ENCODE measurements around the gene RCSD1.

The RCSD1 gene

GRCh38 chr1:167648978-167649744, 19.1 kb downstream of the RCSD1 start:
- H3K4me2 ChIP-seq: peak overlapping the region; percentile 70 to 98 (median 86)
- no peaks in the 10 kb centered on the region for H3K9me3 ChIP-seq (replicated peaks in 1 of 11)

GRCh38 chr1:167650269-167651160, 20.5 kb downstream of the RCSD1 start:
- peak overlapping the region; percentile 41 to 78 (median 71); a peak in 21 of 22 replicates for H3K27ac ChIP-seq

More at GRCh38 chr1:167648978-167649744, 19.1 kb downstream of the RCSD1 start:
- Histone ChIP-seq H3K36me3 (peaks cover 50 to 96% (median 79%) of the 10 kb centered on the region in 11 experiments), H3K4me3 (peak overlapping the region in 6 of 10 experiments; percentile 2 to 46 (median 26); a peak in 5 of 20 replicates), H3K27ac (peak overlapping the region; percentile 28 to 78 (median 71); a peak in 20 of 22 replicates), H3K9ac (peak overlapping the region; percentile 8 to 72 (median 58); a peak in 18 of 22 replicates), H4K20me1 (peaks cover 97 to 100% (median 100%) of the 10 kb centered on the region in 11 experiments), H3K4me1 (peaks cover 96 to 100% (median 99%) of the 10 kb centered on the region in 10 experiments), H3K27me3 (no peaks in the 10 kb centered on the region)
- 0 out of 22 replicates have a peak, but pooled peaks of 1 of the 11 experiments have one; percentile 2 for TF ChIP-seq Cebpa-rat (IDR thresholded peaks at IDR 0.05)

GRCh38 chr1:167651161-167651693, 21.2 kb downstream of the RCSD1 start:
- Histone ChIP-seq H4K20me1 (peaks cover 97 to 100% (median 100%) of the 10 kb centered on the region in 11 experiments), H3K9ac (peak overlapping the region; percentile 42 to 72 (median 64); a peak in 19 of 22 replicates), H3K27me3 (no peaks in the 10 kb centered on the region), H3K9me3 (replicated peaks in 1 of 11) (no peaks in the 10 kb centered on the region), H3K4me2 (peak overlapping the region; percentile 70 to 98 (median 86)), H3K4me1 (peaks cover 96 to 100% (median 99%) of the 10 kb centered on the region in 10 experiments), H3K4me3 (peak overlapping the region in 2 of 10 experiments; percentile 13 to 31; a peak in 1 of 20 replicates), H3K27ac (peak overlapping the region; percentile 41 to 78 (median 71); a peak in 20 of 22 replicates), H3K36me3 (peaks cover 50 to 96% (median 81%) of the 10 kb centered on the region in 11 experiments)
- TF ChIP-seq Cebpa-rat (IDR thresholded peaks at IDR 0.05): no peak

More at GRCh38 chr1:167650269-167651160, 20.5 kb downstream of the RCSD1 start:
- Histone ChIP-seq H3K36me3 (peaks cover 51 to 96% (median 77%) of the 10 kb centered on the region in 11 experiments), H4K20me1 (peaks cover 97 to 100% (median 100%) of the 10 kb centered on the region in 11 experiments), H3K9me3 (replicated peaks in 1 of 11) (no peaks in the 10 kb centered on the region), H3K9ac (peak overlapping the region; percentile 42 to 72 (median 64); a peak in 20 of 22 replicates), H3K27me3 (no peaks in the 10 kb centered on the region), H3K4me3 (peak overlapping the region in 6 of 10 experiments; percentile 13 to 45 (median 22); a peak in 4 of 20 replicates), H3K4me2 (peak overlapping the region; percentile 70 to 98 (median 86)), H3K4me1 (peaks cover 96 to 100% (median 99%) of the 10 kb centered on the region in 10 experiments)
- TF ChIP-seq Cebpa-rat (IDR thresholded peaks at IDR 0.05): no peak

- H3K36me3 ChIP-seq: peaks cover 75 to 100% (median 91%) of the 10 kb centered on the region in 11 experiments
- H3K4me2 ChIP-seq: peak overlapping the region; percentile 67 to 98 (median 86)
- H3K4me3 ChIP-seq: peak overlapping the region in 2 of 10 experiments; percentile 18 to 27; a peak in 3 of 20 replicates
- H3K27ac ChIP-seq: peak overlapping the region in 8 of 11 experiments; percentile 16 to 49 (median 26); a peak in 16 of 22 replicates
- no peak for TF ChIP-seq Cebpa-rat (IDR thresholded peaks at IDR 0.05)
- peaks cover 97 to 100% (median 100%) of the 10 kb centered on the region in 10 experiments for H3K4me1 ChIP-seq
- no peaks in the 10 kb centered on the region for H3K9me3 ChIP-seq (replicated peaks in 1 of 11)
- H3K9ac ChIP-seq: peak overlapping the region in 8 of 11 experiments; percentile 4 to 44 (median 15); a peak in 11 of 22 replicates
- H3K27me3 ChIP-seq: no peaks in the 10 kb centered on the region
- peaks cover 100% of the 10 kb centered on the region in 11 experiments for H4K20me1 ChIP-seq
Observed at GRCh38 chr1:167654975-167655575, 25.0 kb downstream of the RCSD1 start.

GRCh38 chr1:167656657-167657056, 26.6 kb downstream of the RCSD1 start:
- H3K4me2 ChIP-seq: peak overlapping the region; percentile 68 to 98 (median 83)
- H3K4me3 ChIP-seq: no peak overlapping the region
- TF ChIP-seq Cebpa-rat (IDR thresholded peaks at IDR 0.05): no peak
- H3K27ac ChIP-seq: peak overlapping the region in 1 of 11 experiments; percentile 1; a peak in 1 of 22 replicates
- H3K36me3 ChIP-seq: peaks cover 76 to 100% (median 95%) of the 10 kb centered on the region in 11 experiments
- H3K4me1 ChIP-seq: peaks cover 97 to 100% (median 100%) of the 10 kb centered on the region in 10 experiments
- peaks cover 100% of the 10 kb centered on the region in 11 experiments for H4K20me1 ChIP-seq
- H3K9me3 ChIP-seq (replicated peaks in 1 of 11): no peaks in the 10 kb centered on the region
- no peak overlapping the region; a peak in 1 of 22 replicates for H3K9ac ChIP-seq
- no peaks in the 10 kb centered on the region for H3K27me3 ChIP-seq

- Histone ChIP-seq H3K36me3 (peaks cover 83 to 100% (median 97%) of the 10 kb centered on the region in 11 experiments), H3K27ac (peak overlapping the region in 5 of 11 experiments; percentile 1 to 38 (median 27); a peak in 8 of 22 replicates), H3K9ac (no peak overlapping the region), H4K20me1 (peaks cover 100% of the 10 kb centered on the region in 11 experiments), H3K4me1 (peaks cover 97 to 100% (median 100%) of the 10 kb centered on the region in 10 experiments), H3K4me3 (no peak overlapping the region), H3K27me3 (no peaks in the 10 kb centered on the region), H3K9me3 (replicated peaks in 1 of 11) (no peaks in the 10 kb centered on the region), H3K4me2 (peak overlapping the region; percentile 68 to 98 (median 83))
- no peak for TF ChIP-seq Cebpa-rat (IDR thresholded peaks at IDR 0.05)
Observed at GRCh38 chr1:167658574-167659328, 28.7 kb downstream of the RCSD1 start.

- H4K20me1 ChIP-seq: peaks cover 100% of the 10 kb centered on the region in 11 experiments
- no peak overlapping the region for H3K4me3 ChIP-seq
- H3K4me1 ChIP-seq: peaks cover 97 to 100% (median 100%) of the 10 kb centered on the region in 10 experiments
- no peaks in the 10 kb centered on the region for H3K27me3 ChIP-seq
- no peak overlapping the region for H3K9ac ChIP-seq
- H3K9me3 ChIP-seq (replicated peaks in 1 of 11): no peaks in the 10 kb centered on the region
- H3K36me3 ChIP-seq: peaks cover 83 to 100% (median 98%) of the 10 kb centered on the region in 11 experiments
- no peak for TF ChIP-seq Cebpa-rat (IDR thresholded peaks at IDR 0.05)
- H3K4me2 ChIP-seq: peak overlapping the region; percentile 63 to 98 (median 83)
- peak overlapping the region in 3 of 11 experiments; percentile 1 to 42 (median 7); a peak in 3 of 22 replicates for H3K27ac ChIP-seq
Observed at GRCh38 chr1:167659450-167659849, 29.4 kb downstream of the RCSD1 start.
